Neural cell (in vitro differentiated cells): ENCODE results near the gene SPARC. TPM values are rescaled to one million over a fixed set of nuclear protein-coding genes. Genes with fewer than 3 reads are reported as not detected.

ENCODE experiments used
- H2AFZ ChIP-seq: fragments of 200-600, 300-800 bp; sonication (generic), shearing (Covaris generic); 2 replicates; pipeline ENCODE4 v1.6.0; 2014; ENCODE audit warnings: low read depth, mild to moderate bottlenecking, antibody characterized with exemption, low read length, moderate library complexity
- H3F3A ChIP-seq: fragments of 200-600 bp; shearing (Covaris generic); 2 replicates; pipeline ENCODE4 v1.6.1; 2016; ENCODE audit warnings: mild to moderate bottlenecking, moderate library complexity, mixed read lengths, antibody characterized with exemption, low read length; ENCODE audit not compliant: insufficient read depth, poor library complexity, severe bottlenecking
- H3K27ac ChIP-seq: fragments of 200-600, 300-800 bp; sonication (generic), shearing (Covaris generic); 2 replicates; pipeline ENCODE4 v1.5.1; 2014; ENCODE audit warnings: mild to moderate bottlenecking, low read length, moderate library complexity
- H3K27me3 ChIP-seq: fragments of 300-800, 200-600 bp; sonication (generic), shearing (Covaris generic); 2 replicates; pipeline ENCODE4 v1.6.0; 2014; ENCODE audit warnings: mild to moderate bottlenecking, low read depth, low read length, moderate library complexity; ENCODE audit not compliant: insufficient read depth
- H3K36me3 ChIP-seq: fragments of 300-800, 200-600 bp; sonication (generic), shearing (Covaris generic); 2 replicates; pipeline ENCODE4 v1.5.1; 2014; ENCODE audit warnings: mild to moderate bottlenecking, antibody characterized with exemption, low read length, moderate library complexity; ENCODE audit not compliant: insufficient read depth
- H3K4me2 ChIP-seq: fragments of 300-800, 200-600 bp; sonication (generic), shearing (Covaris generic); 2 replicates; pipeline ENCODE4 v1.6.0; 2014; ENCODE audit warnings: mild to moderate bottlenecking, low read length
- H3K4me3 ChIP-seq: fragments of 300-800, 200-600 bp; sonication (generic), shearing (Covaris generic); 2 replicates; pipeline ENCODE4 v1.5.1; 2014; ENCODE audit warnings: mild to moderate bottlenecking, low read length, moderate library complexity
- H3K79me2 ChIP-seq: fragments of 200-600 bp; shearing (Covaris generic); replicated peaks from 2 replicates; pipeline ENCODE4 v1.6.0; 2014; ENCODE audit warnings: mild to moderate bottlenecking, low read length, moderate library complexity; ENCODE audit not compliant: insufficient read depth
- H3K9ac ChIP-seq: fragments of 300-800, 200-600 bp; sonication (generic), shearing (Covaris generic); 2 replicates; pipeline ENCODE4 v1.6.1; 2016; ENCODE audit warnings: mild to moderate bottlenecking, low read length, mixed read lengths
- H3K9me2 ChIP-seq: fragments of 200-600 bp; shearing (Covaris generic); 2 replicates; pipeline ENCODE4 v1.6.1; 2016; ENCODE audit warnings: mild to moderate bottlenecking, low read length, mixed read lengths; ENCODE audit not compliant: insufficient read depth
- H3K9me3 ChIP-seq: fragments of 200-600, 300-800 bp; sonication (generic), shearing (Covaris generic); 2 replicates; pipeline ENCODE4 v1.6.1; 2016; ENCODE audit warnings: mild to moderate bottlenecking, mixed run types, low read length, moderate library complexity, mixed read lengths
- H4K20me1 ChIP-seq: fragments of 200-600 bp; shearing (Covaris generic); 2 replicates; pipeline ENCODE4 v1.6.1; 2016; ENCODE audit warnings: mild to moderate bottlenecking, mixed run types; ENCODE audit not compliant: insufficient read depth
- CTCF ChIP-seq: fragments of 450-650 bp; IDR thresholded peaks from 2 replicates; pipeline ENCODE4 v1.5.1; 2014; ENCODE audit warnings: antibody characterized with exemption, mild to moderate bottlenecking, moderate library complexity; ENCODE audit not compliant: poor library complexity, severe bottlenecking
- EP300 ChIP-seq: fragments of 450-650 bp; conservative IDR thresholded peaks from 2 replicates; pipeline ENCODE4 v1.6.1; 2014; ENCODE audit warnings: antibody characterized with exemption, mild to moderate bottlenecking, moderate library complexity; ENCODE audit not compliant: poor library complexity, severe bottlenecking
- EZH2 ChIP-seq: fragments of 200-600, 300-800 bp; shearing (Covaris generic), sonication (generic); IDR thresholded peaks from 2 replicates; pipeline ENCODE4 v1.6.1; 2014; ENCODE audit warnings: antibody characterized with exemption, low read length, borderline replicate concordance, mild to moderate bottlenecking; ENCODE audit not compliant: insufficient read depth, poor library complexity, severe bottlenecking
- MXI1 ChIP-seq: fragments of 450-650 bp; conservative IDR thresholded peaks from 2 replicates; pipeline ENCODE4 v1.6.1; 2014; ENCODE audit warnings: antibody characterized with exemption, mild to moderate bottlenecking; ENCODE audit not compliant: poor library complexity, severe bottlenecking
- POLR2AphosphoS5 ChIP-seq: IDR thresholded peaks from 2 replicates; pipeline ENCODE4 v1.6.1; 2012
- RAD21 ChIP-seq: fragments of 450-650 bp; conservative IDR thresholded peaks from 2 replicates; pipeline ENCODE4 v1.6.1; 2014; ENCODE audit warnings: antibody characterized with exemption, mild to moderate bottlenecking, moderate library complexity
- REST ChIP-seq: IDR thresholded peaks from 2 replicates; pipeline ENCODE4 v1.6.1; 2012; ENCODE audit warnings: borderline replicate concordance
- SMC3 ChIP-seq: fragments of 450-650 bp; conservative IDR thresholded peaks from 2 replicates; pipeline ENCODE4 v1.6.1; 2014; ENCODE audit warnings: antibody characterized with exemption, mild to moderate bottlenecking, moderate library complexity; ENCODE audit not compliant: poor library complexity
- TAF1 ChIP-seq: IDR thresholded peaks from 2 replicates; pipeline ENCODE4 v1.6.1; 2012; ENCODE audit warnings: low read depth
- polyA plus RNA-seq: library from polyadenylated mRNA; depleted of rRNA; stranded (reverse); fragments of >200 nt; gene quantifications from 2 replicates; pipeline ENCODE4 v1.2.3, GENCODE V29; 2014

The SPARC gene
- polyA plus RNA-seq, 1 donor from 2014 or later = 15.3 TPM

GRCh38 chr5:151617841-151618710 is 68.6 kb downstream of the SPARC start:
- TF ChIP-seq EZH2 (no peak), SMC3 (no peak), RAD21 (no peak), TAF1 (no peak), MXI1 (no peak), REST (no peak), POLR2AphosphoS5 (no peak), EP300 (no peak), CTCF (no peak)
- Histone ChIP-seq H3K36me3 (no peaks in the 10 kb centered on the region), H3K9me2 (no peaks in the 10 kb centered on the region), H3K9me3 (no peaks in the 10 kb centered on the region), H3K4me3 (no peak overlapping the region), H4K20me1 (no peaks in the 10 kb centered on the region), H2AFZ (no peak overlapping the region), H3K9ac (no peak overlapping the region), H3K79me2 (no peaks in the 10 kb centered on the region), H3K27me3 (no peaks in the 10 kb centered on the region), H3F3A (no peaks in the 10 kb centered on the region), H3K4me2 (no peak overlapping the region), H3K27ac (no peak overlapping the region)

- no peak overlapping the region for H3K4me2 ChIP-seq
Observed at GRCh38 chr5:151617383-151617840, 69.3 kb downstream of the SPARC start.

More at GRCh38 chr5:151617383-151617840, 69.3 kb downstream of the SPARC start:
- Histone ChIP-seq H3K9me2 (no peaks in the 10 kb centered on the region), H3K9me3 (no peaks in the 10 kb centered on the region), H3K27me3 (no peaks in the 10 kb centered on the region), H3K4me3 (no peak overlapping the region), H4K20me1 (no peaks in the 10 kb centered on the region), H3K36me3 (no peaks in the 10 kb centered on the region), H3K9ac (no peak overlapping the region), H2AFZ (no peak overlapping the region), H3K79me2 (no peaks in the 10 kb centered on the region), H3F3A (no peaks in the 10 kb centered on the region), H3K27ac (no peak overlapping the region)
- no peak for TF ChIP-seq REST
- TF ChIP-seq EP300 = no peak
- TF ChIP-seq POLR2AphosphoS5 = no peak
- TF ChIP-seq CTCF = no peak
- TF ChIP-seq MXI1 = no peak
- no peak for TF ChIP-seq TAF1
- TF ChIP-seq EZH2 = no peak
- TF ChIP-seq SMC3 = no peak
- TF ChIP-seq RAD21 = no peak
